Measurements from ENCODE around the gene PDXK. TPM values are rescaled to one million over a fixed set of nuclear protein-coding genes. Genes with fewer than 3 reads are reported as not detected.

The PDXK gene
- total and polyA plus RNA-seq, 2 donors (not counting 3 experiments of a cell fraction or from before 2014, with no cell fraction given): 44.2 to 59.1 TPM

DNA sequence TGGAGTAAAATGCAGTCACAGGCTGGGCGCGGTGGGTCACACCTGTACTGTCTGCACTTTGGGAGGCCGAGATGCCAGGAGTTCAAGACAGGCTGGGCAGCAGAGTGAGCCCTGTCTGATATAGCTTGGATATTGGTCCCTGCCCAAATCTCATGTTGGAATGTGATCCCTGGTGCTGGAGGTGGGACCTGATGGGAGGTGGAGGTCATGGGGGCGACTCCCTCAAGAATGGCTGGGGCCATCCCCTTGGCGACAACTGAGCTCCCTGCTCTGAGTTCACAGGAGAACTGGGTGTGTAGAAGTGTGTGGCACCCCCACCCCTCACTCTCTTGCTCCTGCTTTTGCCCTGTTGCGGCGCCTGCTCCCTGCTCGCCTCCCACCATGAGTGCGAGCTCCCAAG lies 11.5 kb upstream of the PDXK start:
- ChIA-PET POLR2A (no interaction called here), CTCF (interaction anchor here (1.1 kb wide), 1 partner anchor 9 kb away, joined by 6 read pairs; no protein-coding TSS in a partner anchor)
- intact Hi-C loops (cut with micrococcal nuclease): no loop called here
- Histone ChIP-seq H2AFZ (ENCODE audit: low read depth, low read length) (no peak overlapping the region), H3K36me3 (ENCODE audit: control insufficient read depth in 2 of 2, extremely low read depth in 1 of 2, insufficient read depth in 2 of 2, low read length in 2 of 2) (no peaks in the 10 kb centered on the region), H3K4me3 (replicated peaks in 1 of 3; ENCODE audit: insufficient read depth in 1 of 3, low read depth in 1 of 3, low read length in 3 of 3) (no peak overlapping the region), H3K79me2 (ENCODE audit: control insufficient read depth, insufficient read depth, low read length) (no peaks in the 10 kb centered on the region), H3K9ac (replicated peaks; ENCODE audit: extremely low read depth, insufficient read depth, low read length) (no peak overlapping the region), H3K27ac (ENCODE audit: insufficient read depth, low read depth, low read length) (no peak overlapping the region), H3K4me2 (ENCODE audit: insufficient read depth, low read length) (no peak overlapping the region), H3K4me1 (ENCODE audit: control insufficient read depth, extremely low read depth, insufficient read depth, low read length) (no peaks in the 10 kb centered on the region), H3K9me1 (replicated peaks; ENCODE audit: control insufficient read depth, extremely low read depth, insufficient read depth, low read length) (no peaks in the 10 kb centered on the region), H4K20me1 (replicated peaks; ENCODE audit: control insufficient read depth, extremely low read depth, insufficient read depth, low read length) (no peaks in the 10 kb centered on the region), H3K9me3 (replicated peaks; ENCODE audit: control insufficient read depth, insufficient read depth, low read length) (no peaks in the 10 kb centered on the region), H3K27me3 (ENCODE audit: control insufficient read depth in 2 of 2, insufficient read depth in 2 of 2, low read length in 2 of 2) (peaks cover 0 to 2% of the 10 kb centered on the region in 2 experiments)
- BruUV-seq (replicated peaks): no TSS peak
- FAIRE-seq (no peak), DNase-seq (ENCODE audit: low read depth, low spot score) (no peak)
- TF ChIP-seq GATA2 (IDR thresholded peaks at IDR 0.05; ENCODE audit: insufficient read depth, insufficient read length, low read depth, low read length): no peak
- dilution Hi-C loops (cut with MboI; ENCODE audit: extremely low pct_ligation_motif_present, low sequenced_read_pairs): no loop called here

DNA sequence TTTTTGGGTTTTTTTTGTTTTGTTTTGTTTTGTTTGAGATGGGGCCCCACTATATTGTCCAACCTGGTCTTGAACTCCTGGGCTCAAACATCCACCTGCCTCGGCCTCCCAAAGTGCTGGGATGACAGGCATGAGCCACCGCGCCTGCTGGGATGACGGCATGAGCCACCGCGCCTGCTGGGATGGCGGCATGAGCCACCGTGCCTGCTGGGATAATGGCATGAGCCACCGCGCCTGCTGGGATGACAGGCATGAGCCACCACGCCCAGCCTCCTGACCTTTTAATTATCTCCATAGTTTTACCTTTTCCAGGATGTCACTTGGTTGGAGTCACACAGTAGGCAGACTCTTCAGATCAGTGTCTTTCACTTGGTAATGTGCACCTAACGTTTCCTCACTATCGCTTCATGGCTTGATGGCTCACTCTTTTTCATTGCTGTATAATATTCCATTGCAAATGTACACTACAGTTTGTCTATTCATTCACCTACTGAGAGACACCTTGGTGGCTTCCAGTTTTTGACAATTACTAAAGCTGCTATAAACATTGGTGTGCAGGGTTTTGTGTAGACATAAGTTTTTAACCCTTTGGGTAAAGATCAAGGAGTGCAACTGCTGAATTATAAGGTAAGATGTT lies 10.1 kb upstream of the PDXK start:
- BruUV-seq (replicated peaks): no TSS peak
- Histone ChIP-seq H2AFZ (ENCODE audit: low read depth, low read length) (no peak overlapping the region), H3K9me3 (replicated peaks; ENCODE audit: control insufficient read depth, insufficient read depth, low read length) (no peaks in the 10 kb centered on the region), H3K27ac (ENCODE audit: insufficient read depth, low read depth, low read length) (no peak overlapping the region), H3K9me1 (replicated peaks; ENCODE audit: control insufficient read depth, extremely low read depth, insufficient read depth, low read length) (no peaks in the 10 kb centered on the region), H3K36me3 (ENCODE audit: control insufficient read depth in 2 of 2, extremely low read depth in 1 of 2, insufficient read depth in 2 of 2, low read length in 2 of 2) (no peaks in the 10 kb centered on the region), H3K79me2 (ENCODE audit: control insufficient read depth, insufficient read depth, low read length) (no peaks in the 10 kb centered on the region), H3K27me3 (ENCODE audit: control insufficient read depth in 2 of 2, insufficient read depth in 2 of 2, low read length in 2 of 2) (peaks cover 0 to 2% of the 10 kb centered on the region in 2 experiments), H3K4me2 (ENCODE audit: insufficient read depth, low read length) (no peak overlapping the region), H3K9ac (replicated peaks; ENCODE audit: extremely low read depth, insufficient read depth, low read length) (no peak overlapping the region), H3K4me3 (replicated peaks in 1 of 3; ENCODE audit: insufficient read depth in 1 of 3, low read depth in 1 of 3, low read length in 3 of 3) (no peak overlapping the region), H4K20me1 (replicated peaks; ENCODE audit: control insufficient read depth, extremely low read depth, insufficient read depth, low read length) (no peaks in the 10 kb centered on the region), H3K4me1 (ENCODE audit: control insufficient read depth, extremely low read depth, insufficient read depth, low read length) (no peaks in the 10 kb centered on the region)
- intact Hi-C loops (cut with micrococcal nuclease): no loop called here
- FAIRE-seq (no peak), DNase-seq (ENCODE audit: low read depth, low spot score) (no peak)
- ChIA-PET CTCF (no interaction called here), POLR2A (no interaction called here)
- no peak for TF ChIP-seq JUN (IDR thresholded peaks at IDR 0.05; ENCODE audit: borderline replicate concordance, insufficient read depth, insufficient read length, low read depth)
- dilution Hi-C loops (cut with MboI; ENCODE audit: extremely low pct_ligation_motif_present, low sequenced_read_pairs): no loop called here

Data from endothelial cell of umbilical vein (primary cell).